ENCODE results near the gene FAM193B. TPM values are rescaled to one million over a fixed set of nuclear protein-coding genes. Genes with fewer than 3 reads are reported as not detected.

Gene FAM193B
- total RNA-seq, 1 donor from 2014 or later = 165 TPM

DNA sequence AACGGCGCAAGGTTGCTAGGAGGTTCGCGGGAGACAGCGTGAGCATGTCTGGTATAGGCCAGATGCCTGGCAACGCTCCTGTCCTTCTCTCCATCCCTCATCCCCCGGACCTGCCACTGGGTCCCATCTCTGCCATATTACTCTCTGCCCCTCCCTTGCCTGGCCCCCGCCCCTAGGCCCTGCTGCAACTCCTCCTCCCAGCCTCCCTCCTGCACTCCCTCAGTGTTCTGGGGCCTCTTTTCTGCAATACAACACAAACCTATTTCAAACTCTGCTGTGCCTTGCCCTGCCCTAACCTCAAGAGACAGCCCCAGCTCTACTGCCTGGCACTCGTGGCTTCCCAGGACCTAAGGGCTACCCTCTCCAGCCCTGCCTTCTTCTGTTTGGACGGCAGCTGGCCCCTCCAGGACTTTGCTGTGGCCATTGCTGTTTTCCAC is 72.0 kb downstream of the FAM193B start:
- Mint-ChIP-seq H3K4me3 (ENCODE audit: low read depth) (no peak overlapping the region), H3K36me3 (ENCODE audit: insufficient read depth) (peaks cover 9% of the 10 kb centered on the region), H3K27me3 (no peaks in the 10 kb centered on the region), H3K4me1 (ENCODE audit: low read depth) (no peaks in the 10 kb centered on the region), H3K9me3 (ENCODE audit: low read depth) (no peaks in the 10 kb centered on the region), H3K27ac (no peak overlapping the region)
- no peak for DNase-seq (ENCODE audit: low spot score, unreplicated experiment)
- TF ChIP-seq, protein P1, sequence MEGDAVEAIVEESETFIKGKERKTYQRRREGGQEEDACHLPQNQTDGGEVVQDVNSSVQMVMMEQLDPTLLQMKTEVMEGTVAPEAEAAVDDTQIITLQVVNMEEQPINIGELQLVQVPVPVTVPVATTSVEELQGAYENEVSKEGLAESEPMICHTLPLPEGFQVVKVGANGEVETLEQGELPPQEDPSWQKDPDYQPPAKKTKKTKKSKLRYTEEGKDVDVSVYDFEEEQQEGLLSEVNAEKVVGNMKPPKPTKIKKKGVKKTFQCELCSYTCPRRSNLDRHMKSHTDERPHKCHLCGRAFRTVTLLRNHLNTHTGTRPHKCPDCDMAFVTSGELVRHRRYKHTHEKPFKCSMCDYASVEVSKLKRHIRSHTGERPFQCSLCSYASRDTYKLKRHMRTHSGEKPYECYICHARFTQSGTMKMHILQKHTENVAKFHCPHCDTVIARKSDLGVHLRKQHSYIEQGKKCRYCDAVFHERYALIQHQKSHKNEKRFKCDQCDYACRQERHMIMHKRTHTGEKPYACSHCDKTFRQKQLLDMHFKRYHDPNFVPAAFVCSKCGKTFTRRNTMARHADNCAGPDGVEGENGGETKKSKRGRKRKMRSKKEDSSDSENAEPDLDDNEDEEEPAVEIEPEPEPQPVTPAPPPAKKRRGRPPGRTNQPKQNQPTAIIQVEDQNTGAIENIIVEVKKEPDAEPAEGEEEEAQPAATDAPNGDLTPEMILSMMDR (IDR thresholded peaks at IDR 0.05; ENCODE audit: unreplicated experiment) = no peak

DNA sequence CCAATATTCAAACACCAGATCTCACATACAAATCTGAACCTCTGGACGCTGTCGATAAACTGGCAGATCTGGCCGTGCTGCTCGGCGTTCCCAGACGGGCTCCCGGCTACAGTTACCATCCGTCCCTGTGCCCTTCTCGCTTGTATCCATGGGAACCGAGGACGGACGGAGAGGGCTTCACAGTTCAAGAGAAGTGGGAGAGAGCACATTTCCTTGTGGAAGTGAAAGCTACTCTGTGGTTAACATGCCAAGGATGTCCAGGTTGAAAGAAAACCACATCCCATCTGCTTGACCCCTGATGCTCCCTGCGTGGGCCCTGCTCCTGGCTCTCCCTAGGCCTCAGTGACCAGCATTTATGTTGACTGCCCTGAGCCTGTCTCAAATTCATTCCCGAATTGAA is 74.6 kb downstream of the FAM193B start:
- Mint-ChIP-seq H3K36me3 (ENCODE audit: insufficient read depth) (peaks cover 3% of the 10 kb centered on the region), H3K4me3 (ENCODE audit: low read depth) (no peak overlapping the region), H3K4me1 (ENCODE audit: low read depth) (no peaks in the 10 kb centered on the region), H3K9me3 (ENCODE audit: low read depth) (no peaks in the 10 kb centered on the region), H3K27me3 (peaks cover 5% of the 10 kb centered on the region), H3K27ac (peak overlapping the region; percentile 81)
- TF ChIP-seq, protein P1 (IDR thresholded peaks at IDR 0.05; ENCODE audit: unreplicated experiment) = no peak
- no peak for DNase-seq (ENCODE audit: low spot score, unreplicated experiment)

DNA sequence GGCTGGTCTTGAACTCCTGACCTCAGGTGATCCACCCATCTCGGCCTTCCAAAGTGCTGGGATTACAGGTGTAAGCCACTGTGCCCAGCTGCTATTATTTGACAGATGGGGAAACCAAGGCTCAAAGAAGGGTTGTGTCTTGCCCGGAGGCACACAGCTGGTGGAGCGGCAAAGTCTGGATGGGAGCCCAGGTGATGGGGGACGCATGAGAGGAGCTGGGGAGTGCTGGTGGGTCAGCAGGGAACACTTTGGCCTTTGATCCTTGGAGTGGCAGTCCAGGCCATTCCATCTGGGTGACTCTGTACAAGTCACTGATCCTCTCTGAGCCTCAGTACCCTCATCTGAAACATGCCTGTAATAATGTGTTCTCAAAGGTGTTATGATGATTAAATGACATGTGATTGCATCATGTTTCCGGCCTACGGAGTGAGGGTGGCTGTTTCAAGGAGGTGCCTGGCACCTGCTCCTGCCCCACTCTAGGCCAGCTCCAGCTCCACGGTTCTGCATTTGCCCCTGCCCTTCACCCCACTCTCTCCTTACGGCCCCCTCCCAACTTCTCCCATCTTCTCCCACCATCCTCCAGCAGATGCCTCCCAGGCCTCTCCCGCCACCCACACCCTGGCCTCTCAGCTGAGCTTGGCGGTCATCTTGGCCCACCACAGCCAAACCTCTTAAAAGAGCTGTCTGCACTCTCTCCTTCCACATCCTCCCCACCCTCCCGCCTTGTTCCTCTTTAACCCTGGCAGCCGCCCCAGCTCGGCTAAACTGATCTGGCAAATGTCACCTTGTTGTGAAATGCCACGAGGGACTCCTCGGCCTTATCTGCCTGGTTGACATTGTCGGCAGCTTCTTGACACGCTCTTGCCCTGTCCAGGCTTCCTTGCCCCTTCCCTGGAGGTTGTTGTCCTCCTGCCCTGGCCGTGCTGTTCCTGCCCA is 75.4 kb downstream of the FAM193B start:
- H3K9me3 Mint-ChIP-seq (ENCODE audit: low read depth) = no peaks in the 10 kb centered on the region
- H3K4me1 Mint-ChIP-seq (ENCODE audit: low read depth) = peaks cover 3% of the 10 kb centered on the region
- H3K36me3 Mint-ChIP-seq (ENCODE audit: insufficient read depth) = peaks cover 2% of the 10 kb centered on the region
- TF ChIP-seq, protein P1 (IDR thresholded peaks at IDR 0.05; ENCODE audit: unreplicated experiment) = no peak
- H3K27ac Mint-ChIP-seq = peak overlapping the region; percentile 85
- H3K27me3 Mint-ChIP-seq = peaks cover 5% of the 10 kb centered on the region
- no peak overlapping the region for H3K4me3 Mint-ChIP-seq (ENCODE audit: low read depth)
- no peak for DNase-seq (ENCODE audit: low spot score, unreplicated experiment)

DNA sequence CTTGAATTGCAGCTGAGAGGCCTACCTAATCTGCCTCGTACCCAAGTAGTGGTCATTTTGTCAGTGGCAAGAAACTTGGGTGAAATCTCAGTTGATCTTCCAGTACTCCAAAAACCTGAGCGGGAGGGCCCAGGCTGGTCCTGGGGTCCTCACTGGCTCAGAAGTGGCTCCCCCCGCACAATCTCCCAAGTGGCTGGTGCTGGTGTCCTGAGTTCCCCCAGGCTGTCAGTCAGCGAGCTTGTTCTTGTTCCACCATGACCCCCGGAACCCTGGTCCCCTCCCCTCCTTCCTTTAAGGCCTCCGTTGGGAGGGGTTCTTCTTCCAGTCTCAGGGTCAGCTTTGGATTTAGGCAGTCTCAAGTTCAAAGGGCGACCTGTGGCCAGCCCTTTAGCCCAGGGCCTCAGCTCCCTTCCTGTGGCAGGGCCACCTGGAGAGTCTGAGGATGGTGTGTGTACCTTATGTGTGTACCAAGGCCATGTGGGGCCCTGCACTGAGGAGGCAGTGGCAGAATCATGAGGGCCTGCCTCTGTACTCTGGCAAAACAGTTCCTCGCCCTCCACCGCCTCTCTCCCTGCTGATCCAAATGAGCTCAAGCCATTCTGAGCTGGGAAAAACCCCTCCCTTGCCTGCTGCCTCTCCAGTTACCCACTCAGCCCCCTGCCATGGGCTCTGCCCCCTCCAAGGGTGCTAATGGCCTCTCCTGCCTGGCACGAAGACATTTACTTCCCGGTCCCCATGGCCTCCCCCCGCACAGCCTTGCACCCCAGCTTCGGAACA is 76.5 kb downstream of the FAM193B start:
- no peaks in the 10 kb centered on the region for H3K9me3 Mint-ChIP-seq (ENCODE audit: low read depth)
- TF ChIP-seq, protein P1 (IDR thresholded peaks at IDR 0.05; ENCODE audit: unreplicated experiment) = no peak
- peak overlapping the region; percentile 73 for H3K27ac Mint-ChIP-seq
- no peak for DNase-seq (ENCODE audit: low spot score, unreplicated experiment)
- H3K4me1 Mint-ChIP-seq (ENCODE audit: low read depth) = peaks cover 5% of the 10 kb centered on the region
- no peak overlapping the region for H3K4me3 Mint-ChIP-seq (ENCODE audit: low read depth)
- no peaks in the 10 kb centered on the region for H3K36me3 Mint-ChIP-seq (ENCODE audit: insufficient read depth)
- peaks cover 5% of the 10 kb centered on the region for H3K27me3 Mint-ChIP-seq

DNA sequence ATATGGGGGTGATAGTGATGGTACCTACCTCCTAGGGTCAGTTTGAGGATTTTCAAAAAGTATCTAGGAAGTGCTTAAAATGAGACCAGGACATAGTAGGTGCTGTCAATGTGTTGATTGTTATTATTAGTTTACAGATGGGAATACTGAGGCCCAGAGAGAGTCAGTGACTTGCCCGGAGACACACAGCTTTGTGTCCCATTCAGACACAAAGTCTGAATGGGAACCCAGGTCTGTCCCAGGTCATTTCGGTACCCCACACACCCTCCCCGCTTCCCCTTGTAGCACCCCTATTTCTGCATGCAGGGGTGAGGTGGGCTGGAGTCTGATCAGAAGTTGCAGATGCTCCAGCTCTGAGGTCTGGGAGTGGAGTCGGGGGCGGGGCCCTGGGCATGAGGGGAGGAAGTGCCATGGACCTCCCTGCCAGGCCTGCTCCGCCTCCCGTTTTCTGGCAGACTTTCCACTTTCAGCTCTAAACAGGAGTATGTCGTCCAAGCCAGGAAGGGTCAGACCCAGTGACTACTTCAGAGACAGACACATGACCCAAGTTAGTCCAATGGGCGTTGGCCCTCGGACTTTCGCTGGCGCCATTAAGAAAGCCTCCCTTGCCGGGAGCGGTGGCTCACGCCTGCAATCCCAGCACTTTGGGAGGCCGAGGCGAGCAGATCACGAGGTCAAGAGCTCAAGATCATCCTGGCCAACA is 77.7 kb downstream of the FAM193B start:
- no peaks in the 10 kb centered on the region for H3K36me3 Mint-ChIP-seq (ENCODE audit: insufficient read depth)
- no peak for DNase-seq (ENCODE audit: low spot score, unreplicated experiment)
- H3K4me1 Mint-ChIP-seq (ENCODE audit: low read depth) = peaks cover 9% of the 10 kb centered on the region
- peaks cover 5% of the 10 kb centered on the region for H3K27me3 Mint-ChIP-seq
- H3K9me3 Mint-ChIP-seq (ENCODE audit: low read depth) = no peaks in the 10 kb centered on the region
- H3K4me3 Mint-ChIP-seq (ENCODE audit: low read depth) = no peak overlapping the region
- TF ChIP-seq, protein P1 (IDR thresholded peaks at IDR 0.05; ENCODE audit: unreplicated experiment) = no peak
- H3K27ac Mint-ChIP-seq = no peak overlapping the region
